Neural progenitor cell (in vitro differentiated cells): Measurements from ENCODE around the gene PLEKHA5. TPM values are rescaled to one million over a fixed set of nuclear protein-coding genes. Genes with fewer than 3 reads are reported as not detected.

Experiments
- DNase-seq: peaks from one replicate; pipeline ENCODE4 v3.0.0-alpha.2; 2016; ENCODE audit warnings: low spot score
- H2AFZ ChIP-seq: fragments of 200-600 bp; sonication (generic); replicated peaks from 2 replicates; pipeline ENCODE4 v1.6.1; 2016; ENCODE audit warnings: antibody characterized with exemption
- H3F3A ChIP-seq: fragments of 200-600 bp; sonication (generic); 2 replicates; pipeline ENCODE4 v1.6.1; 2016; ENCODE audit warnings: antibody characterized with exemption, low read depth
- H3K27ac ChIP-seq: fragments of 200-600 bp; sonication (generic); 2 replicates; pipeline ENCODE4 v1.5.1; 2016; ENCODE audit warnings: mild to moderate bottlenecking
- H3K27me3 ChIP-seq: fragments of 200-600 bp; sonication (generic); 2 replicates; pipeline ENCODE4 v1.6.1; 2016; ENCODE audit warnings: mild to moderate bottlenecking, moderate library complexity
- H3K36me3 ChIP-seq: fragments of 200-600 bp; sonication (generic); 2 replicates; pipeline ENCODE4 v1.5.1; 2016
- H3K4me1 ChIP-seq: fragments of 200-600 bp; sonication (generic); 2 replicates; pipeline ENCODE4 v1.6.1; 2016; ENCODE audit warnings: mixed run types
- H3K4me2 ChIP-seq: fragments of 200-600 bp; sonication (generic); 2 replicates; pipeline ENCODE4 v1.6.1; 2016
- H3K4me3 ChIP-seq: fragments of 200-600 bp; sonication (generic); 2 replicates; pipeline ENCODE4 v1.5.1; 2016
- H3K79me2 ChIP-seq: fragments of 200-600 bp; sonication (generic); 2 replicates; pipeline ENCODE4 v1.6.1; 2016; ENCODE audit warnings: low read depth
- H3K9ac ChIP-seq: fragments of 200-600 bp; sonication (generic); 2 replicates; pipeline ENCODE4 v1.6.1; 2016
- H3K9me3 ChIP-seq: fragments of 200-600 bp; sonication (generic); 2 replicates; pipeline ENCODE4 v1.5.1; 2016; ENCODE audit warnings: low read depth
- H4K20me1 ChIP-seq: fragments of 200-600 bp; sonication (generic); 2 replicates; pipeline ENCODE4 v1.6.1; 2016; ENCODE audit warnings: low read depth
- H3K27ac Mint-ChIP-seq: 3 replicates; pipeline ENCODE4 v1.8.0; 2021; ENCODE audit warnings: mixed read lengths
- H3K27me3 Mint-ChIP-seq: 2 replicates; pipeline ENCODE4 v1.8.0; 2022; ENCODE audit warnings: low read depth, mild to moderate bottlenecking, inconsistent platforms, moderate library complexity, mixed read lengths; ENCODE audit not compliant: insufficient read depth
- H3K36me3 Mint-ChIP-seq: 3 replicates; pipeline ENCODE4 v1.8.0; 2021; ENCODE audit warnings: mixed read lengths
- H3K4me1 Mint-ChIP-seq: 3 replicates; pipeline ENCODE4 v1.8.0; 2021; ENCODE audit warnings: mixed read lengths
- H3K4me3 Mint-ChIP-seq: 3 replicates; pipeline ENCODE4 v1.8.0; 2021; ENCODE audit warnings: mild to moderate bottlenecking, moderate library complexity, mixed read lengths
- H3K9me3 Mint-ChIP-seq: 3 replicates; pipeline ENCODE4 v1.8.0; 2020; ENCODE audit warnings: mixed read lengths
- EZH2 ChIP-seq: fragments of 200-600 bp; sonication (generic); IDR thresholded peaks from 2 replicates; pipeline ENCODE4 v1.6.1; 2017; ENCODE audit warnings: antibody characterized with exemption, mild to moderate bottlenecking, moderate library complexity
- EZH2phosphoT487 ChIP-seq: fragments of 200-600 bp; sonication (generic); IDR thresholded peaks from 2 replicates; pipeline ENCODE4 v1.6.1; 2017; ENCODE audit warnings: antibody characterized with exemption
- total RNA-seq: library from RNA; depleted of rRNA; stranded (reverse); fragments of >200 nt; gene quantifications from 2 replicates; pipeline ENCODE4 v1.2.3, GENCODE V29; 2015; ENCODE audit warnings: low replicate concordance
- TF ChIP-seq, protein P1 (sequence below): fragments of 200-600 bp; sonication (generic); IDR thresholded peaks from 2 replicates; pipeline ENCODE4 v1.5.1; 2017; ENCODE audit warnings: antibody characterized with exemption, mild to moderate bottlenecking

PLEKHA5 gene
- total RNA-seq, 1 donor from 2014 or later = 86.7 TPM

DNA sequence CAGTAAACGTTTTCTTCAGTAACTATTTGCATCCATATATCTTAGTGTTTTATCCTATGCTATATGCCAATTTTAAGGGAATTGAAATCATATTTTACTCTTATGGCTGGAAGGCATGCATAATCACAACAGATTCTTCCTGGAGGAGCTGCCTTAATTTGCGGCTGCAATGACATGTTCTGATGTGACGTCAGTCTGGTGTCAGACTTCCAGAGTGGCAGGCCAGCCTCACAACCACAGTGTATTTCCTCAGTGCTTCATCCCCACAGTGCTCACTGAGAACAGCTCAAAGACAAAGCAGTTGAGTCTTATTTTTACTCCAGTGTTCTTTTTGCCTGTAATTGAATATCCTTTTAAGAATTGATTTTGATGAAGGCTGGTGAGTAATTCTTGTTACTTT, 107.1 kb downstream of the PLEKHA5 start:
- no peaks in the 10 kb centered on the region for H3K27me3 ChIP-seq
- TF ChIP-seq, protein P1, sequence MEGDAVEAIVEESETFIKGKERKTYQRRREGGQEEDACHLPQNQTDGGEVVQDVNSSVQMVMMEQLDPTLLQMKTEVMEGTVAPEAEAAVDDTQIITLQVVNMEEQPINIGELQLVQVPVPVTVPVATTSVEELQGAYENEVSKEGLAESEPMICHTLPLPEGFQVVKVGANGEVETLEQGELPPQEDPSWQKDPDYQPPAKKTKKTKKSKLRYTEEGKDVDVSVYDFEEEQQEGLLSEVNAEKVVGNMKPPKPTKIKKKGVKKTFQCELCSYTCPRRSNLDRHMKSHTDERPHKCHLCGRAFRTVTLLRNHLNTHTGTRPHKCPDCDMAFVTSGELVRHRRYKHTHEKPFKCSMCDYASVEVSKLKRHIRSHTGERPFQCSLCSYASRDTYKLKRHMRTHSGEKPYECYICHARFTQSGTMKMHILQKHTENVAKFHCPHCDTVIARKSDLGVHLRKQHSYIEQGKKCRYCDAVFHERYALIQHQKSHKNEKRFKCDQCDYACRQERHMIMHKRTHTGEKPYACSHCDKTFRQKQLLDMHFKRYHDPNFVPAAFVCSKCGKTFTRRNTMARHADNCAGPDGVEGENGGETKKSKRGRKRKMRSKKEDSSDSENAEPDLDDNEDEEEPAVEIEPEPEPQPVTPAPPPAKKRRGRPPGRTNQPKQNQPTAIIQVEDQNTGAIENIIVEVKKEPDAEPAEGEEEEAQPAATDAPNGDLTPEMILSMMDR = no peak
- TF ChIP-seq EZH2 (no peak), EZH2phosphoT487 (no peak)
- peaks cover 98% of the 10 kb centered on the region for H3K79me2 ChIP-seq
- no peak overlapping the region for H2AFZ ChIP-seq
- no peak overlapping the region for H3K4me3 Mint-ChIP-seq
- H3K9me3 Mint-ChIP-seq = no peaks in the 10 kb centered on the region
- H3K36me3 Mint-ChIP-seq = peaks cover 7% of the 10 kb centered on the region
- H3K4me1 ChIP-seq = peaks cover 28% of the 10 kb centered on the region
- peaks cover 2% of the 10 kb centered on the region for H3K27me3 Mint-ChIP-seq
- H3K4me2 ChIP-seq = no peak overlapping the region
- peaks cover 52% of the 10 kb centered on the region for H3K4me1 Mint-ChIP-seq
- no peaks in the 10 kb centered on the region for H3K9me3 ChIP-seq
- no peak overlapping the region for H3K27ac Mint-ChIP-seq
- H4K20me1 ChIP-seq = peaks cover 47% of the 10 kb centered on the region
- H3K36me3 ChIP-seq = no peaks in the 10 kb centered on the region
- no peak overlapping the region for H3K27ac ChIP-seq
- no peak overlapping the region for H3K9ac ChIP-seq
- H3F3A ChIP-seq = peaks cover 8% of the 10 kb centered on the region
- H3K4me3 ChIP-seq = no peak overlapping the region
- DNase-seq = no peak

DNA sequence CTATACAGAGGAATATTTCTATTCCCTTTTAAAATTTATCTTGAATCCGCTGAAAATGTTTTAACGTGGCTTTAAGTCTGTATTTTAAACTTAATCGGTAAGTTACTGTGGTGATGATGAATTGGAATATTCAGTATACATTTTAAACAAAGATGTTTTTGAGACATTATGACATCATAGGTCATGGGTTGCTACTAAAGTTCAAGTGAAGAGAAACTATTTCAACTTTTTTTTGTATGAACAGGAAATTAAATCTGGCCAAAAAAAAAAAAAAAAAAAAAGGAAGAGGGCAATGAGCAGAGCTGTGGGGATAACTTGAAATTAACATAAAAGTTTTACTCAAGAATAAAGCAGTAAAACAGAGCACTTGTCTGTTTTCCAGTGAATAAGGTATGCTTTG, 109.0 kb downstream of the PLEKHA5 start:
- Mint-ChIP-seq H3K4me3 (no peak overlapping the region), H3K27ac (no peak overlapping the region), H3K36me3 (peaks cover 5% of the 10 kb centered on the region), H3K27me3 (peaks cover 2% of the 10 kb centered on the region), H3K9me3 (no peaks in the 10 kb centered on the region), H3K4me1 (peaks cover 54% of the 10 kb centered on the region)
- no peak overlapping the region for H3K27ac ChIP-seq
- H3K4me3 ChIP-seq = no peak overlapping the region
- no peak for TF ChIP-seq EZH2phosphoT487
- TF ChIP-seq EZH2 = no peak
- TF ChIP-seq, protein P1 = no peak
- no peak overlapping the region for H3K4me2 ChIP-seq
- H4K20me1 ChIP-seq = peaks cover 48% of the 10 kb centered on the region
- no peaks in the 10 kb centered on the region for H3K36me3 ChIP-seq
- no peaks in the 10 kb centered on the region for H3K27me3 ChIP-seq
- H3K79me2 ChIP-seq = peaks cover 98% of the 10 kb centered on the region
- H3F3A ChIP-seq = peaks cover 8% of the 10 kb centered on the region
- H2AFZ ChIP-seq = no peak overlapping the region
- peaks cover 31% of the 10 kb centered on the region for H3K4me1 ChIP-seq
- H3K9me3 ChIP-seq = no peaks in the 10 kb centered on the region
- DNase-seq = no peak
- no peak overlapping the region for H3K9ac ChIP-seq

DNA sequence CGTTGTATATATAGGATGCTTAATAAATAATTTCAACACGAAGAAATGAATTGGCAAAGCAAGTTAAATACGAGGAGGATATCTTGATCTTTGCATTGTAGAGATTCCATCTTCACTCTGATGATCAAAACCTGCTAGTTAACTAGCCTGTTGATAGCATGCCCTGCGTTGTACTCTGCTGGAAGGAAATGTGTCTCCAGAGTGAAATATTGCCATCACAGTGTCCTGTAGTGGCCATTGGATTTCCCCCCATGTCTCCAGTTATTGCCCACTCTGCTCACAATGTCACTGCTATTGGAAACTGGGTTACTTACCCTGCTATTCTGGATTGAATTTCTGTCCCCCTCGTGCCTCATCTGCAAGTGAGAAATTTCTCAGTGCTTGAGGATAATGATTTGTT, 109.6 kb downstream of the PLEKHA5 start:
- H3K27ac Mint-ChIP-seq = no peak overlapping the region

More for the DNA sequence above, 109.6 kb downstream of the PLEKHA5 start:
- Mint-ChIP-seq H3K9me3 (no peaks in the 10 kb centered on the region), H3K4me1 (peaks cover 50% of the 10 kb centered on the region), H3K36me3 (peaks cover 5% of the 10 kb centered on the region), H3K27me3 (peaks cover 2% of the 10 kb centered on the region), H3K4me3 (no peak overlapping the region)
- Histone ChIP-seq H3K4me3 (no peak overlapping the region), H3K9ac (no peak overlapping the region), H3K9me3 (no peaks in the 10 kb centered on the region), H3K27me3 (no peaks in the 10 kb centered on the region), H3K4me2 (no peak overlapping the region), H2AFZ (no peak overlapping the region), H3F3A (peaks cover 8% of the 10 kb centered on the region), H3K27ac (no peak overlapping the region), H4K20me1 (peaks cover 43% of the 10 kb centered on the region), H3K36me3 (no peaks in the 10 kb centered on the region), H3K79me2 (peaks cover 98% of the 10 kb centered on the region), H3K4me1 (peaks cover 26% of the 10 kb centered on the region)
- no peak for TF ChIP-seq EZH2
- TF ChIP-seq, protein P1 = no peak
- no peak for TF ChIP-seq EZH2phosphoT487
- DNase-seq = no peak
